ENCODE measurements around the gene CCM2.
"Not testable (repeated sequence)": the region's sequence is repeated elsewhere in the genome, so short reads cannot be mapped to it uniquely, and the experiment has no call there.

The CCM2 gene

GRCh38 chr7:45034710-45035109 is 34.7 kb downstream of the CCM2 start:
- not testable (repeated sequence) for H3K4me3 ChIP-seq (ENCODE audit: low read length); H3K4me1 ChIP-seq (ENCODE audit: control insufficient read depth, low read depth, low read length); H3K36me3 ChIP-seq (ENCODE audit: control insufficient read depth, low read depth, low read length); H3K9me3 ChIP-seq (ENCODE audit: control insufficient read depth, low read depth, low read length); H3K27ac ChIP-seq (ENCODE audit: low read length); H3K9ac ChIP-seq (ENCODE audit: low read length); H3K27me3 ChIP-seq (ENCODE audit: control insufficient read depth, insufficient read depth, low read length)

DNA sequence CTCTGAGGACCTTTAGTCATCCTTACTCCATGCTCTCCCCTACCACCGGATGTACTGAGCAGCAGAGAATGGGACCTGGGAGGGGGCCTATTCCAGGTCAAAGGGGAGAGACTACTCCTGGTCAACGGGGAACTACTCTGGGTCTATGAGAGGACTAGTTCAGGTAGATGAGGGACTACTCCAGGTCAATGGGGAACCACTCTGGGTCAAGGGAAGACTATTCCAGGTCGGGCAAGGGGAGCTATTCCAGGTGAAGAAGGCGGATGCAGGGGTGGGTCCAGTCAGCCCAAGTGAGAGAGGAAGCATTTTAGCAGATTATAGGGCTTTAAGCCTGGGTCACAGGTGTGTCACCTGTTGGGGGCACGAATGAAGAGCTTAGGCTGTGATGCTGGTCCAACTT is 35.4 kb downstream of the CCM2 start:
- no peaks in the 10 kb centered on the region for H3K9me3 ChIP-seq (ENCODE audit: control insufficient read depth, low read depth, low read length)
- no peaks in the 10 kb centered on the region for H3K27me3 ChIP-seq (ENCODE audit: control insufficient read depth, insufficient read depth, low read length)
- no peak overlapping the region for H3K9ac ChIP-seq (ENCODE audit: low read length)
- H3K27ac ChIP-seq (ENCODE audit: low read length) = no peak overlapping the region
- no peak overlapping the region for H3K4me3 ChIP-seq (ENCODE audit: low read length)
- peaks cover 9% of the 10 kb centered on the region for H3K4me1 ChIP-seq (ENCODE audit: control insufficient read depth, low read depth, low read length)
- peaks cover 3% of the 10 kb centered on the region for H3K36me3 ChIP-seq (ENCODE audit: control insufficient read depth, low read depth, low read length)

GRCh38 chr7:45035893-45036292 is 35.9 kb downstream of the CCM2 start:
- Histone ChIP-seq H3K36me3 (ENCODE audit: control insufficient read depth, low read depth, low read length) (peaks cover 3% of the 10 kb centered on the region), H3K4me1 (ENCODE audit: control insufficient read depth, low read depth, low read length) (peaks cover 9% of the 10 kb centered on the region), H3K27me3 (ENCODE audit: control insufficient read depth, insufficient read depth, low read length) (no peaks in the 10 kb centered on the region), H3K9ac (ENCODE audit: low read length) (no peak overlapping the region), H3K9me3 (ENCODE audit: control insufficient read depth, low read depth, low read length) (no peaks in the 10 kb centered on the region), H3K4me3 (ENCODE audit: low read length) (no peak overlapping the region), H3K27ac (ENCODE audit: low read length) (no peak overlapping the region)

- H3K9me3 ChIP-seq (ENCODE audit: control insufficient read depth, low read depth, low read length) = no peaks in the 10 kb centered on the region
- no peak overlapping the region for H3K4me3 ChIP-seq (ENCODE audit: low read length)
- H3K36me3 ChIP-seq (ENCODE audit: control insufficient read depth, low read depth, low read length) = peaks cover 3% of the 10 kb centered on the region
- no peaks in the 10 kb centered on the region for H3K27me3 ChIP-seq (ENCODE audit: control insufficient read depth, insufficient read depth, low read length)
- no peak overlapping the region for H3K9ac ChIP-seq (ENCODE audit: low read length)
- peaks cover 9% of the 10 kb centered on the region for H3K4me1 ChIP-seq (ENCODE audit: control insufficient read depth, low read depth, low read length)
- H3K27ac ChIP-seq (ENCODE audit: low read length) = no peak overlapping the region
Observed at GRCh38 chr7:45036317-45036716, 36.3 kb downstream of the CCM2 start.

- Histone ChIP-seq H3K4me1 (ENCODE audit: control insufficient read depth, low read depth, low read length) (peaks cover 9% of the 10 kb centered on the region), H3K27me3 (ENCODE audit: control insufficient read depth, insufficient read depth, low read length) (no peaks in the 10 kb centered on the region), H3K9ac (ENCODE audit: low read length) (no peak overlapping the region), H3K4me3 (ENCODE audit: low read length) (no peak overlapping the region), H3K9me3 (ENCODE audit: control insufficient read depth, low read depth, low read length) (no peaks in the 10 kb centered on the region), H3K27ac (ENCODE audit: low read length) (no peak overlapping the region), H3K36me3 (ENCODE audit: control insufficient read depth, low read depth, low read length) (peaks cover 3% of the 10 kb centered on the region)
Observed at GRCh38 chr7:45036796-45037195, 36.8 kb downstream of the CCM2 start.

- Histone ChIP-seq H3K9me3 (ENCODE audit: control insufficient read depth, low read depth, low read length) (no peaks in the 10 kb centered on the region), H3K9ac (ENCODE audit: low read length) (no peak overlapping the region), H3K4me1 (ENCODE audit: control insufficient read depth, low read depth, low read length) (peaks cover 9% of the 10 kb centered on the region), H3K27me3 (ENCODE audit: control insufficient read depth, insufficient read depth, low read length) (no peaks in the 10 kb centered on the region), H3K27ac (ENCODE audit: low read length) (no peak overlapping the region), H3K4me3 (ENCODE audit: low read length) (no peak overlapping the region), H3K36me3 (ENCODE audit: control insufficient read depth, low read depth, low read length) (peaks cover 3% of the 10 kb centered on the region)
Observed at GRCh38 chr7:45037876-45038275, 37.9 kb downstream of the CCM2 start.

DNA sequence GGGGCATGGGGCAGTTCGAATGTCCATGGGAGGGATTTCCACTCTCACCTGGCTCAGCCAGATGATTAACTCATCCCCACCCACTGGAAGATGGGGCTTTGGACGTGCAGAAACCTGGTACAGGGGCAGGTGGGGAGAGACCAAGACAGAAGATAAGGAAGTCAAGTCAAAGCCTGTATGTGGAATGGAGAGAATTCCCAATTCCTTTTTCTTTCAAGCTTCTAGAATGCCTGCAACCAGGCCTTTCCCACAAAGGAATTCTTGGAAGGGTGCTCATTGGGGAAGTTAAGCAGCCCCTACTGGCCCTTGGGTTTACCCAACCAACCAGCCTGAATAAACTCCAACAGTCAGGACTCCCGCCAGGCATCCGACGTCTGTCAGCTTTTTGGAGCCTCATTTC is 39.1 kb downstream of the CCM2 start:
- Histone ChIP-seq H3K36me3 (ENCODE audit: control insufficient read depth, low read depth, low read length) (peaks cover 3% of the 10 kb centered on the region), H3K9ac (ENCODE audit: low read length) (no peak overlapping the region), H3K27ac (ENCODE audit: low read length) (no peak overlapping the region), H3K4me3 (ENCODE audit: low read length) (no peak overlapping the region), H3K4me1 (ENCODE audit: control insufficient read depth, low read depth, low read length) (peaks cover 9% of the 10 kb centered on the region), H3K27me3 (ENCODE audit: control insufficient read depth, insufficient read depth, low read length) (no peaks in the 10 kb centered on the region), H3K9me3 (ENCODE audit: control insufficient read depth, low read depth, low read length) (no peaks in the 10 kb centered on the region)

- no peaks in the 10 kb centered on the region for H3K9me3 ChIP-seq (ENCODE audit: control insufficient read depth, low read depth, low read length)
- no peak overlapping the region for H3K4me3 ChIP-seq (ENCODE audit: low read length)
- H3K27me3 ChIP-seq (ENCODE audit: control insufficient read depth, insufficient read depth, low read length) = no peaks in the 10 kb centered on the region
- no peaks in the 10 kb centered on the region for H3K4me1 ChIP-seq (ENCODE audit: control insufficient read depth, low read depth, low read length)
- no peak overlapping the region for H3K27ac ChIP-seq (ENCODE audit: low read length)
- no peak overlapping the region for H3K9ac ChIP-seq (ENCODE audit: low read length)
- H3K36me3 ChIP-seq (ENCODE audit: control insufficient read depth, low read depth, low read length) = peaks cover 3% of the 10 kb centered on the region
Observed at GRCh38 chr7:45044338-45044737, 44.3 kb downstream of the CCM2 start.

- H3K4me1 ChIP-seq (ENCODE audit: control insufficient read depth, low read depth, low read length) = no peaks in the 10 kb centered on the region
- H3K27me3 ChIP-seq (ENCODE audit: control insufficient read depth, insufficient read depth, low read length) = no peaks in the 10 kb centered on the region
- no peak overlapping the region for H3K27ac ChIP-seq (ENCODE audit: low read length)
- no peak overlapping the region for H3K9ac ChIP-seq (ENCODE audit: low read length)
- H3K9me3 ChIP-seq (ENCODE audit: control insufficient read depth, low read depth, low read length) = no peaks in the 10 kb centered on the region
- no peak overlapping the region for H3K4me3 ChIP-seq (ENCODE audit: low read length)
- peaks cover 3% of the 10 kb centered on the region for H3K36me3 ChIP-seq (ENCODE audit: control insufficient read depth, low read depth, low read length)
Observed at GRCh38 chr7:45048748-45049147, 48.7 kb downstream of the CCM2 start.

GRCh38 chr7:45050198-45050597 is 50.2 kb downstream of the CCM2 start:
- Histone ChIP-seq H3K4me1 (ENCODE audit: control insufficient read depth, low read depth, low read length) (no peaks in the 10 kb centered on the region), H3K27ac (ENCODE audit: low read length) (no peak overlapping the region), H3K9me3 (ENCODE audit: control insufficient read depth, low read depth, low read length) (no peaks in the 10 kb centered on the region), H3K27me3 (ENCODE audit: control insufficient read depth, insufficient read depth, low read length) (no peaks in the 10 kb centered on the region), H3K9ac (ENCODE audit: low read length) (no peak overlapping the region), H3K4me3 (ENCODE audit: low read length) (no peak overlapping the region), H3K36me3 (ENCODE audit: control insufficient read depth, low read depth, low read length) (peaks cover 3% of the 10 kb centered on the region)

DNA sequence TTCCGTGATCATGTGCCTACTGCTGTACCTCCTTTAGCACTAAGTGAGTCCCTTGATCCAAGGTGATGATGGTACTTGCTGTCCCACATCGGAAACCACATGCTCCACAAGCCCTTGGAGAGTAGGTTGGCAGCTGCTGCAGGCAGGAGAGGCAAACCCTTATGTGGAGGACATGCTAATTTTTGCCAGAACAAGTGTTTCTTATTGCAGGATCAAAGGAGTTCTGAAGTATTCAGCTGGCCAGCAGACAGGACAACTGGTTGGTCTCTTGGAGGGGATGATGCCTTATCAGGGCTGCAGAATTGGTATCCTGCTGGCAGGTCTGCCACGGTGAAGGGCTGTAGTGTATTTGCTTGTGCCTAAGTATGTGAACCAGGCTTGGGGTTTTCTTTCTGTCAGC is 52.0 kb downstream of the CCM2 start:
- H3K27ac ChIP-seq (ENCODE audit: low read length) = no peak overlapping the region
- peaks cover under 1% of the 10 kb centered on the region for H3K36me3 ChIP-seq (ENCODE audit: control insufficient read depth, low read depth, low read length)
- no peak overlapping the region for H3K9ac ChIP-seq (ENCODE audit: low read length)
- H3K4me3 ChIP-seq (ENCODE audit: low read length) = no peak overlapping the region
- no peaks in the 10 kb centered on the region for H3K27me3 ChIP-seq (ENCODE audit: control insufficient read depth, insufficient read depth, low read length)
- no peaks in the 10 kb centered on the region for H3K9me3 ChIP-seq (ENCODE audit: control insufficient read depth, low read depth, low read length)
- H3K4me1 ChIP-seq (ENCODE audit: control insufficient read depth, low read depth, low read length) = no peaks in the 10 kb centered on the region

- Histone ChIP-seq H3K36me3 (ENCODE audit: control insufficient read depth, low read depth, low read length) (no peaks in the 10 kb centered on the region), H3K9ac (ENCODE audit: low read length) (no peak overlapping the region), H3K4me3 (ENCODE audit: low read length) (no peak overlapping the region), H3K9me3 (ENCODE audit: control insufficient read depth, low read depth, low read length) (no peaks in the 10 kb centered on the region), H3K4me1 (ENCODE audit: control insufficient read depth, low read depth, low read length) (no peaks in the 10 kb centered on the region), H3K27ac (ENCODE audit: low read length) (no peak overlapping the region), H3K27me3 (ENCODE audit: control insufficient read depth, insufficient read depth, low read length) (no peaks in the 10 kb centered on the region)
Observed at GRCh38 chr7:45053401-45053800, 53.4 kb downstream of the CCM2 start.
